Measurements from ENCODE around the gene MGRN1.

Gene MGRN1

DNA sequence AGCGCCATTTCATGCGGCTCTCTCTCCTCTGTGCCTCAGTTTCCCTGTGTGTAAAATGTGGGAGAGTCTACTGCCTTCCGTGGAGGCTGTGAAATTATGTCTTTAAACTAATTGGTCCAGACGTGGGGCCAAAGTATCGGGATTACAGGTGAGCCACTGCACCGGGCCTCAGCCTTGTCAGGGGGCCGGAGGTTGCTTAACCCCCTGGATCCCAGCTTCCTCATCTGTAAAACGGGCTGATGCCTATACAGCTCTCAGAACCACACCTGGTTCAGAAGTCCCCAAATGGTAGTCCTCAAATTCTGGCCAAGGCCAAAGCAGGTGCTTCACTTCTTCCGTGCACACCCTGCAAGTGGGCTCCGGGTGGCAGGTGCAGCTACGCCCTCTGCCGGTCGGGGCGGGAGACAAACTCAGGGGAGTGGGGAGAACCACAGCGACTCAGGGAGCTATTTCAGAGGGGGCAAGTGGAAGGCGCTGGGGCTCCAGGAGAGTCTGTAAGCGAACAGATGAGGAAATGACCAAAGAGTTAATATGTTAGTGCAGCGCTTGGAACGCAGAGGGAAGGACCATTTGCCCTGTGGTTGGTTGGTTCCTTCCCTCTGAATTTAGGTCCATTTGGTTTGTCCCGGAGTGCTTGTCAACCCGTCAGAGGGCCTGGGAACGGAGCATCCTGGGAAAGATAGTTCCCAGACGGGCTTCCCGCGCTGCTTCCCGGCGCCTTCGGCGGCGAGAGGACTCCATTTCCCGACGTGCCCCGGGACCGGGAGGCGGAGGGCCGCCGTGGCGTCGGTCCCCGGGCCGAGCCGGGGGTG, at the start of gene MGRN1:
TSS of gene MGRN1 (plus strand) at position 812 of the 812 bp plus-strand sequence. CDS start 135 bp downstream, outside the sequence.
- peak; percentile 89 for DNase-seq (ENCODE audit: low read depth)

DNA sequence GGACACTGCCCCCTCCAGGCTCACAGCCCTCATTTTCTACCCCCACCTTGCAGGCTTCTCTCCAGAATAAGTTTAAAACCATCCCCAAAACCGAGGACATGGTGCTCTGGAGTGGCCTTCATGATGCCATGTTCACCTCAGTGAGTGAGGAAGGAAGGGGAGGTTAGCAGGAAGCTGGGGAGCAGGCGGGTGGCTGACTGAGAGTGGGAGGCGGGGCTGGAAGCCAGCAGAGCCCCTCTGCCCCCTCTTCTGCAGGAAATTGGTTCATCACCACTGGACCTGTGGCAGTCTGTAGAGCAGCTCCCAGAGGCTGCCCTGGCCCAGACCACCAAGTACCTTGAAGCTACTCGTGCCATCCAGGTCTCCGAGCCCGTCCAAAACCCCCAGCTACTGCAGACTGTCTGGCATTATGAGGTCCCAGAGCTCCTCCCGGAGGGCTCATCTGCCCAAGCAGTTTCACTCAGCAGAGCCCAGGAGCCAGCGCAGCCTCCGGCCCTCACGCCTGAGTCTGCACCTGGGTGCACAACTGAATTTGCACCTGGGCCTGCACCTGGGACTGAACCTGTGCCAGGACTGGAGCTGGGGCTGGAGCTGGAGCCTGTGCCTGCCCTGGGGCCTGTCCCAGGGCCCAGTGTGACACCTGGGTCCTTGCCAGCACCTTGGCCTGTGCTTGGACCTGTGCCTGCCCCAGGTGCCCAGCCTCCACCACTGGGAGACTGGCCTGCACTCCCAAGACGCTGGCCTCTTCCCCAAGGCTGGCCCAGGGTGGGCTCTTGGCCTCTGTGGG, 49.5 kb upstream of the MGRN1 start:
- DNase-seq (ENCODE audit: low read depth), result no peak

GRCh38 chr16:4576008-4576407, 48.6 kb upstream of the MGRN1 start:
- no peak for DNase-seq (ENCODE audit: low read depth)

- DNase-seq (ENCODE audit: low read depth), result no peak
These were observed 45.6 kb upstream of the MGRN1 start for GRCh38 chr16:4578961-4579530.

- DNase-seq (ENCODE audit: low read depth), result no peak
These were observed 44.4 kb upstream of the MGRN1 start for GRCh38 chr16:4580250-4580649.

GRCh38 chr16:4583906-4584305, 40.7 kb upstream of the MGRN1 start:
- no peak for DNase-seq (ENCODE audit: low read depth)

DNA sequence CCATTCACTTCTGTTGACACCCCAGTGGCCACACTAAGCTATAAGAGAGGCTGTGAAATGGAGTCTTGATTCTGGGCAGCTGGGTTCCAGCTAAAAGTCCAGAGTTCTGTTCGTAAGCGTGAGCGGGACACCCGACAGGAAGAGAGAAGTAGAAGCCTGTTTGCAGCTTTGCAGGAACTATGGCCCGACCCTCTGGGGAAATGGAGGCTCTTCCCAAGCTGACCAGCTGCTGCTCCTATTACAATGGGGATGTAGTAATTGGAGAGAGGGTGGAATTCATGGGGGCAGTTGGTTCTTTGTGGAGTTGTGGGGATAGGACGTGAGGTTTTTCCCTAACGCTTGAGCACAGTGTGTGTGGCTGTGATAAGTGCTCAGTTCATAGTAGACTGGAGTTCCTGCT, 38.3 kb upstream of the MGRN1 start:
- DNase-seq (ENCODE audit: low read depth), result no peak

GRCh38 chr16:4588386-4588785, 36.2 kb upstream of the MGRN1 start:
- DNase-seq (ENCODE audit: low read depth), result no peak

GRCh38 chr16:4588961-4589360, 35.7 kb upstream of the MGRN1 start:
- no peak for DNase-seq (ENCODE audit: low read depth)

DNA sequence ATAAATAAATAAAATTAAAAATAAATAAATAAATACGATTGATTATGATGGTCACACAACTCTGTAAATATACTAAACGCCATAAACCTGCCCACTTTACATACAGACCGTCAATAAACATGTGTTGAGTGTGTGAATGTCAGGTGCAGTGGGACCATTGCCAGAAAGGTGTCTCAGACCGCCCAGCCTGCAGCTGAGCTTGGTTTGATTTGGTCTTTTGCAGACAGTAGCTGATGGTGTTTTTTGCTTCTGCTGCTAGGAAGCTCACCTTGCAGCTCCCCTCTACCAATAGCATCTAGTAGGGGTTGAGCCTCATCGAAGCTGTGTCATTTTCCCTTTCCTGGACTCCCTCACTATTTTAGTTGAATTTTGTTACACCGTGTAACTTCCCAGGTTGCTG, 33.4 kb upstream of the MGRN1 start:
- DNase-seq (ENCODE audit: low read depth), result no peak

DNA sequence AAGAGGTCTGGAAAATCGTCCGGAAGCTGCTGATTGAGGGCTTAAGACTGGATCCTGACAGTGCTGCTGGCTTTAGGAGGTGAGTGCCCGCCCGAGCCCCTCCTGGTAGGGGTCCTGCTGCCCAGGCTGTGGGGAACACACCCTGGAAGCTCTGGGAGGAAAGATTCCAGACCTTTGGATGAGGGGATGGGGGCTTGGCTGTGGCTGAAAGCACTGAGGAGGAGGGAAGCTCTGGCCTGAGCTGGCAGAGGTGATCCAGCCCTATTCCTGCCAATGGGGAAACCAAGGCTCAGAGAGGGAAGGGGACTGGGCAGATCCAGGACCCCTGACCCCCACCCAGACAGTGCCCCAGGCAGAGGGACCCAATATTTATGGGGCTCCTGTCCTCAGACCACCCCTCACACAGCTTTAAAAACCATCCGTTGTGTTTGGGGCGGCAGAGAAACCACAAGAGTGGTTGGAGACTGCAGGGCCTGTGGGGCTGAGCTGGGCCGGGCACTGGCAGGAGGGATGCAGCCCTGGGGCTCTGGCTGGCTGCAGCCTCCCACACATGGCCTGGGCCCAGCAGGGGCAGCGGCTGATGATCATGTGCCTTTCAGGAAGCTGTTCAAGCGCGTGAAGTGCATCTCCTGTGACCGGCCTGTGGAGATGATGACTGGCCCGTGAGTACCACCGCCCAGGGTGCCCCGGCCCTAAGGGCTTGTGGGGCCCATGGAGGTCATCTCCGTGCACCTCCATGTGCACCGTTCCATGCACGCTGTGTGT, 32.7 kb upstream of the MGRN1 start:
- DNase-seq (ENCODE audit: low read depth), result no peak

DNA sequence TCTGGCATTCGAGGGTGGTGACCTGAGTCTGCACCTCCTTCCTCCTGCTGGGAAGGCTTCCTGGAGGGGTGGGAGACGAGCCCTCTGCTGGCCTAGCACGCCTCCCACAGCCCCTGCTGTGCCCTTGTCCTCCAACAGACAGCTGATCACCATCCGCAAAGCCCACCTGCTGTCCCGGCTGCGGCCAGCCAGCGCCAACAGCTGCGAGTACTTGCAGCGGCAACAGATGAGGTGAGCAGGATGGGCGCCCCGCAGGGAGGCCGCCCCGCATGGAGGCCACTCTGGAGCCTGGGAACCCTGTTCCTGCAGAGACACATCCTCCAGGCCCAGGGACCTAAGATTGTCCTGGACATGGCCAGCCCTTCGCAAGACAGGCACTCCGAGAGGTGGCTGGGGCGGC, 31.5 kb upstream of the MGRN1 start:
- no peak for DNase-seq (ENCODE audit: low read depth)

GRCh38 chr16:4594433-4595410, 29.9 kb upstream of the MGRN1 start:
- DNase-seq (ENCODE audit: low read depth), result no peak

DNA sequence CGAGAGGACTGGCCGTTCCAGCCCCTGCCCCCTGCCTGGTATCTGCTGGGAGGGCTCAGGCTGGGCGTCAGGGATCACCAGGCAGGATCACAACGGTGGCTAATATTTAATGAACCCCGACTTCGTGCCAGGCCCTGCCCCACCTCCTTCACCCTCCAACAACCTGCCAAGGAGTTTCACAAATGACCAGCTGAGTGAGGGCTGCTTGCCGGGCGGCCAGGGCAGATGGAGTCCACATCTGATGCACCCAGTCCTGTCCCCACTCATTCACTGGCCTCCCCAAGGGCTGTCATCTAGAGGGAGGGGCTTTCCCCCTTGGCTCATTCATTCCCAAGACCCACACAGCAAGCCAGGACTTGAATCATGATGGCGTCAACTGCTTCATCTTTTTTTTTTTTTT, 27.5 kb upstream of the MGRN1 start:
- DNase-seq (ENCODE audit: low read depth), result no peak

GRCh38 chr16:4599037-4599436, 25.6 kb upstream of the MGRN1 start:
- no peak for DNase-seq (ENCODE audit: low read depth)

GRCh38 chr16:4599545-4599944, 25.1 kb upstream of the MGRN1 start:
- DNase-seq (ENCODE audit: low read depth), result no peak

DNA sequence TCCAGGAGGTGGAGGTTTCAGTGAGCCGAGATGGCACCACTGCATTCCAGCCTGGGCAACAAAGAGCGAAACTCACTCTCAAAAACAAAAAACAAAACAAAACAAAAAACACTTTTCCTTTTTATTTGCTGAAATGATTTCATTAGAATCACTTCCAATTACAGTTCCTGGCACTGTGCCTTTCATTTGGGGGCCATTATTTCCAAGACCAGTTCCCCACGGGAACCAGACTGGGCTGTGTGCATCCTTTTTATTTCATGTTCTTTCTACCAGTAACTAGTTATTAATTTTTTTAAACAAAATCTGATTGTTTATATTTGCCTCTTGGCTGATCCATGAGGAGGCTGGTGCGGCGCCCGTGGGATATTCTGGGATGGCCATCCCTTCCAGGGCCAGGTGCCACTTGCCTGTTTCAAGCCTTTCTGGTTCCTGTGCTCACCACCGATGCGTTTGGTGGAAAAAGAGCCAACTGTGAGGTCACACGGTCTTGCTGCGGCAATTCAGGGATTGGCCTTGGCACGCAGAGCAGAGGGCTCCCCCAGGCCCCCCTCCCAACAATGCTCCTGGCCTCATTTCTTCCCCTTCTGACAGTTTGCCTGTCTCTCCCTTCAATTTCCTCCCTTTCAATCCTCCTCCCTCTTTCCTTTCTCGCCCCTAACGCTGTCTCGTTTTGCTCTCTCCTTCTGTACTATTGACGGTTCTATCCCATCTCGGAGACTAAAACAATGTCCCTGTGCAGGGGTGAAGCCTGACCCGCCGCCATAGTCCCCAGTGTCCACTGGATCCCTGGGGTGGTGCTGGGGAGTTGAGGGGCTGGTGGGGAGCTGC, 23.4 kb upstream of the MGRN1 start:
- DNase-seq (ENCODE audit: low read depth), result no peak

GRCh38 chr16:4601864-4602186, 22.8 kb upstream of the MGRN1 start:
- no peak for DNase-seq (ENCODE audit: low read depth)

DNA sequence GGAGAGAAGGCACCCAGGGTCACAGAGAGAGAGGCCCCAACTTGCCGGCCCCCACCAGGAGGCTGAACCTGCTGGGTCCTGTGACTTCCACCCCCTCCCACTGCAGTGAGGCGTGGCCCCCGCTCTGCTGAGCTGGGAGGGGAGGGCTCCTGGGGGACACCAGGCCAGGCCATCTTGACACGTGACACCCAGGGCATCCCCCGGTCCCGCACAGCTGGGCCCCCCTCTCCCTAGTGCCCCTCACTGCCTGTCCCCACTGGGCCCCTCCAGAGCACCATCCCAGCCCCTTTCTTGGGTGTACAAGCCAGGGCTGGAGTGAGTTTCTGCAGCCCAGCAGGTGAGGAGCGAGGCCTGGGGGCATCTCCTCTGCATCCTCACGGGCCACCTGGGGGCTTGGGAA, 22.3 kb upstream of the MGRN1 start:
- DNase-seq (ENCODE audit: low read depth), result no peak

DNA sequence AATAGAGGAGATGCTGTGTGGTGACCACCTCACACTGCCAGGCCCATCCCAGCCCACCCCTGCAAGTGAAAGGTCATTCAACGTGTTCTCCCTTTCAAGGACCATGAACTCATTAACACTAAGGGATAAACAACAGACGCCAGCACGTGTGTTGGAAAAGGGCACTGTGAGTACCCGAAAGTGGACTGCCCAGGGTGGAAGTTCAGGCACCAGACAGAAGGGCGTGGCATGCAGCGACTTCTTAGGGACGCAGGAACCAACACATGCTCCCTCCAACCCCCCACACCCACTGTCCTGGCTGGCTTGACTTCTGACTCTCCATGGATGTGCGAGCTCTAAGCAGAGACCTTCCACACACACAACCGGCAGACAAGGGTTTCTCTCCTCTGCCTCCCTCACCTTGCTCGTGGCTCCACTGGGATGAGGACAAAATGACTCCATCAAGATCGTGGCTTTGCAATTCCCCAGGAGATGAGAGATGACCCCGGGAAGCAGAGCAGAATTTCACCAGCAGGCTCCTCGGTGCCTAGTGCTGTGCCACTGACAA, 20.9 kb upstream of the MGRN1 start:
- DNase-seq (ENCODE audit: low read depth), result no peak

Data from stimulated activated CD4-positive, alpha-beta T cell treated with anti-CD3 and anti-CD28 coated beads, Interleukin-2, amount 100 ng/mL, for 4 hours (primary cell).